ENCODE measurements around the gene METTL26.

METTL26 gene

DNA sequence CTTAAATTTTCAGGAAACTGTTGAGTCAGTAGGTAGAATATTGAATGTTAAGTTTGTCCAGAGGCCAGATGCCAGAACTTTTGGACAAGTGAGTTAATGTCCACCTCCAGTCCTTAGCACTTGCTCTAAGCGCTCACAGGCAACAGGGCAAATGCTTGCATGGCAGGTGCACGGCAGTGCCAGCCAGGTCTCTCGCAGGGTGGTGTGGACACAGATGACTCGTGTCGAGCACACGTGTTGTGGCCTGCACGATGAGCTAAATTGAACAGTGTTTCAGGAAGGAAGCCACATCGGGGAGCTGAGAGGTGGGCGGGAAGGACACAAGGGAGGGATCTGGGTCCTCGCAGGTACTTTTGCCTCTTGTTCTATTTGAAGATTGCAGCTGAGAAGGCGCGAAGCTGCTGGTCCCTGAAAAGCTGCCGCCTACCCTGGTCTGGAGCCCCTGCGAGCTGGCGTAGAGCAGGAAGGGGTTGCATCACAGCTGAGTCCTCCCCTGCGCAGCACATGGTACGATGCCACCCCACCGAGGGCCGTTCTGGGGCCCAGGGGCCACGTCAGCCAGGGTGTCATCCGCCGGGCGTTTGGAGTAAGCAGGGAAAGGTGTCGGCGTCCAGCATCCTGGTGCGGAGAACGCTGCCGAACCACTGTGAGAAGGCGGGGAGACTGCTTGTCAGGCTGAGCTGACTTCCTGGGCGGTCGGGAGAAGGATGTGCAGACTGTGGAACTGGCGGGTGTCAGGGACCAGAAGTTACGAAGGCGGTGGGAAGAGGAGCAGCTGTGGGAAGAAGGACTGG lies 40.0 kb downstream of the METTL26 start:
- DNase-seq (ENCODE audit: low read depth, low spot score): no peak
- H3K27ac ChIP-seq: no peak overlapping the region
- no peak overlapping the region for H3K9ac ChIP-seq (ENCODE audit: insufficient read length)
- H3K4me3 ChIP-seq: no peak overlapping the region
- no peaks in the 10 kb centered on the region for H3K9me3 ChIP-seq (ENCODE audit: low read depth, low read length)
- H3K36me3 ChIP-seq (ENCODE audit: insufficient read depth, low read length): no peaks in the 10 kb centered on the region
- TF ChIP-seq FOXP2 (optimal IDR thresholded peaks at IDR 0.05; ENCODE audit: control extremely low read depth, extremely low read length, insufficient read depth): no peak
- TF ChIP-seq EZH2 (IDR thresholded peaks at IDR 0.05): no peak
- TF ChIP-seq POLR2AphosphoS5 (IDR thresholded peaks at IDR 0.05; ENCODE audit: borderline replicate concordance, low read depth, low read length): no peak

DNA sequence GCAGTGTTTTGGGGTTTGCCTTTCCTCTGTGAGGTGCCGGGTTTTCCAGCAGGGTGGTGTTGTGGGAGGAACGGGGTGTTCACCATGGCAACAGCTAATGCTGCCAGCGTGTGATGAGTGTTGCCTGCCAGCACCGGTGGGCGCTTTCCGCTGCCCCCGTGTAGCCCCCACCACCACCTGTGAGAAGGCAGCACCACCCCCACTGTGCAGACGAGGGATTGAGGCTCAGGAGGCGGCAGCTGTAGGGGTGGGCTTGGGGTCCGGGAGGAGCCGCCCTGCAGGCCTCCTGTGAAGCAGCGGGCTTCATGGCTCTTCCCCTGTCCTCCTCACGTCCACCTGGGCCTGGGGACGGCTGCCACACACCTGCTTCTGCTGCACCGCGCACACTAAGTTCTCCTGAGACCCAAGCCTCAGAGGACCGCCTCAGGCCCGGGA lies 41.0 kb downstream of the METTL26 start:
- DNase-seq (ENCODE audit: low read depth, low spot score): no peak
- Histone ChIP-seq H3K27ac (no peak overlapping the region), H3K9ac (ENCODE audit: insufficient read length) (no peak overlapping the region), H3K4me3 (no peak overlapping the region), H3K9me3 (ENCODE audit: low read depth, low read length) (no peaks in the 10 kb centered on the region), H3K36me3 (ENCODE audit: insufficient read depth, low read length) (no peaks in the 10 kb centered on the region)
- no peak for TF ChIP-seq FOXP2 (optimal IDR thresholded peaks at IDR 0.05; ENCODE audit: control extremely low read depth, extremely low read length, insufficient read depth)
- no peak for TF ChIP-seq POLR2AphosphoS5 (IDR thresholded peaks at IDR 0.05; ENCODE audit: borderline replicate concordance, low read depth, low read length)
- TF ChIP-seq EZH2 (IDR thresholded peaks at IDR 0.05): no peak

DNA sequence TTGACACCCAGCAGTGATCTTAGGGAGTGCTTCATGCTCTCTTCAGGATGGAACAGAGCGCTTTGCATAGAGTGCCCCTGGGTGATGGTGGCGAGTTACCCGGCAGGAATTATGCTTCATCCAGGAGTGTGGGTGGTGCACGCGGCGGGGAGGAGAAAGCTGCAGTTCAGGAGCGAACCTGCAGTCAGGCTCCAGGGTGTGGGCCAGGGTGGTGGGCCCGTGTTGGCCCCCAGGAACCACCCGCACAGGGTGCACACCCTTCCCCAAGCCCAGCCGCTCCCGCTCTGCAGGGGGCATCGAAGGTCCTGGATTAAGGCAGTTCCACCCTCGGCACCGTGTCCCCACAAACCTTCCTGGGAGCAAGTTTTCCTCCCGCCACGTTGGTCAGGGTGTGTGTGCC lies 42.3 kb downstream of the METTL26 start:
- H3K9ac ChIP-seq (ENCODE audit: insufficient read length): no peak overlapping the region
- H3K27ac ChIP-seq: no peak overlapping the region

DNA sequence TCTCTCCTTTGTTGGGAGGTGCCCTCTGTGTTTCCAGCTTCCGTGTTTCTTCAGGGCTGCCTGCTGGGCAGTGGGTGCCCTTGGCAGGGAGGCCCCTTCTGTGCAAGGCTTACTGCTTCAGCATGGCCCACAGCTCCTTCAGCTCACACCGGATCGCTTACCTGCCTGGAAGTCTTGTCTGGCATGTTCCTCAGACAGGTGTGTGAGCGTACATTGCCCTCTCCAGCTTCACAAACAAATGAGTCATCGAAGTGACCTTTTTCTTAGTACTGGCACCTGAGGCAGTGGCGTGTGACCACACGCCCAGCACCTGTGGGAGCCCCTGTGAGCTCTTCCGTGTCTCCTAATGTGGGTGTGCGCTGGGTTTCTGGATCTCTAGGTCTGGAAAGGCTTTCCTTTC lies 42.7 kb downstream of the METTL26 start:
- Histone ChIP-seq H3K9ac (ENCODE audit: insufficient read length) (no peak overlapping the region), H3K27ac (no peak overlapping the region), H3K4me3 (no peak overlapping the region), H3K9me3 (ENCODE audit: low read depth, low read length) (no peaks in the 10 kb centered on the region), H3K36me3 (ENCODE audit: insufficient read depth, low read length) (no peaks in the 10 kb centered on the region)
- TF ChIP-seq POLR2AphosphoS5 (IDR thresholded peaks at IDR 0.05; ENCODE audit: borderline replicate concordance, low read depth, low read length): no peak
- TF ChIP-seq EZH2 (IDR thresholded peaks at IDR 0.05): no peak
- TF ChIP-seq FOXP2 (optimal IDR thresholded peaks at IDR 0.05; ENCODE audit: control extremely low read depth, extremely low read length, insufficient read depth): no peak
- no peak for DNase-seq (ENCODE audit: low read depth, low spot score)

More for the DNA sequence above, 42.3 kb downstream of the METTL26 start:
- Histone ChIP-seq H3K4me3 (no peak overlapping the region), H3K9me3 (ENCODE audit: low read depth, low read length) (no peaks in the 10 kb centered on the region), H3K36me3 (ENCODE audit: insufficient read depth, low read length) (no peaks in the 10 kb centered on the region)
- DNase-seq (ENCODE audit: low read depth, low spot score): no peak
- no peak for TF ChIP-seq EZH2 (IDR thresholded peaks at IDR 0.05)
- no peak for TF ChIP-seq FOXP2 (optimal IDR thresholded peaks at IDR 0.05; ENCODE audit: control extremely low read depth, extremely low read length, insufficient read depth)
- no peak for TF ChIP-seq POLR2AphosphoS5 (IDR thresholded peaks at IDR 0.05; ENCODE audit: borderline replicate concordance, low read depth, low read length)

DNA sequence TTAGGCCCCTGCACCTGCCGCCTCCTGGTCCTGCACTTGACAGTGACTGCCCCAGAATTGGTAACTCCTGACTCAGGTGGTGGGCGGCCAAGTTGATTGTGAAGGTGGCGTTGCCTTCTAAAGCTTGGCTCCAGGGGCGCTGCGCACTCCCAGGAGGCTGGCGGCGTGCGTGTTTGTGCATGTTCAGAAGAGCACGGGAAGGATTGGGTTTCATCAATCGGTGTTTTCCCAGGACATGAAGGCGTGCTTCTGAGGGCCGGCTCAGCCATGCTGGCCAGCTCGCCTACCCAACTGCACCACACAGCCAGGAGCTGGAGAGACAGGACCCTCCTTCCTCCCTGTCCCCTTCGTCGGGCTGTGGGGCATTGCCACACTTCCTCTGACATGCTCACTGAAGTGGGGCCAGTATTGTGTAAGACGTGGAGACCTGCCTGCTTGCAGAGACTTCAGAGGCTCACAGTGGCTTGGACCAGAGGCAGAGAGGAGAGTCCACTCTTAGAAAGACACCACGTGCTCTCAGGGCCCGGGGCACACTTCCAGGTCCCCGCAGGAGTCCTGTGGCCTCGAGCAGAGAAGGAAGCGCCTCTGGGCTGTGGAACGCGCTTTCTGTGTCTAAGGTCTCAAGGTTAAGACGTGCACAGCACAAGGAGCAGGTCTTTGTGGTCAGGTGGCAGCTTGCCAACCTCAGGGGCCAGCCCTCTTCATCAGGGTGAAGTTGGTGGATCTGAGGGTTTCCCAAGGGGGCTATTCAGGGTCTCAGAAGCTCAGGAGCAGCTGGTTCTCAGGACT lies 43.4 kb downstream of the METTL26 start:
- no peaks in the 10 kb centered on the region for H3K9me3 ChIP-seq (ENCODE audit: low read depth, low read length)
- no peak overlapping the region for H3K27ac ChIP-seq
- no peak overlapping the region for H3K9ac ChIP-seq (ENCODE audit: insufficient read length)
- no peak overlapping the region for H3K4me3 ChIP-seq
- DNase-seq (ENCODE audit: low read depth, low spot score): no peak
- no peaks in the 10 kb centered on the region for H3K36me3 ChIP-seq (ENCODE audit: insufficient read depth, low read length)
- TF ChIP-seq POLR2AphosphoS5 (IDR thresholded peaks at IDR 0.05; ENCODE audit: borderline replicate concordance, low read depth, low read length) (no peak), EZH2 (IDR thresholded peaks at IDR 0.05) (no peak), FOXP2 (optimal IDR thresholded peaks at IDR 0.05; ENCODE audit: control extremely low read depth, extremely low read length, insufficient read depth) (no peak)

DNA sequence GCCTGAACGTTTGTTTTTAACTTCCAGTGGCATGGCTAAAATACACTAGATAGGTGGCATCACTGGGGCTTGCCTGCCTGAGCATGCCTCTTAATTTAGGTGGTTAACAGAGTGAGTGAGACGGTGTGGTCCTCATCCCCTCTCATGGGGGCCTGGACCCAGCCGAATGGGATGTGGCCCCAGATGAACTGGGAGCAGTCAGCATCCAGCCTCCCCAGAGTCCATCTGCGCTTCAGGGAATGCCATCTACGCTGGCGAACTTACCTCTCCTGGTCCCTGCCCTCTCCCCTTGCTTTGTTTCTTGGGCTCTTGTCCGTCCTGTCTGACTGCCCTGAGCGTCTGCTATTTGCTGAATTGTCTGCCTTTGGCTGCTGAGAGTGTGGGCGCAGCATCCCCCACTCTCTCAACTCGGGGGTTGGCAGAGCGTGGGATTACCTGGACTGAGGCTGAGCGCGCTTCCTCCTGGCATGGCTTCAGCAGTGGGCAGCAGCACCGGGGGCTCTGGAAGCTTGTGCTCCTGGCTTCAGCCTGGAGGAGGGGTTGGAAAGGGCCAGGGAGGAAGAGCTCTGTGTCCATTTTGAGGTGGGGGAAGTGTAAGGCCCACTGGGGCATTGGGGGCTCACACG lies 44.1 kb downstream of the METTL26 start:
- Histone ChIP-seq H3K9ac (ENCODE audit: insufficient read length) (no peak overlapping the region), H3K27ac (no peak overlapping the region), H3K4me3 (no peak overlapping the region), H3K9me3 (ENCODE audit: low read depth, low read length) (no peaks in the 10 kb centered on the region), H3K36me3 (ENCODE audit: insufficient read depth, low read length) (no peaks in the 10 kb centered on the region)
- no peak for TF ChIP-seq EZH2 (IDR thresholded peaks at IDR 0.05)
- no peak for TF ChIP-seq POLR2AphosphoS5 (IDR thresholded peaks at IDR 0.05; ENCODE audit: borderline replicate concordance, low read depth, low read length)
- no peak for TF ChIP-seq FOXP2 (optimal IDR thresholded peaks at IDR 0.05; ENCODE audit: control extremely low read depth, extremely low read length, insufficient read depth)
- DNase-seq (ENCODE audit: low read depth, low spot score): no peak

DNA sequence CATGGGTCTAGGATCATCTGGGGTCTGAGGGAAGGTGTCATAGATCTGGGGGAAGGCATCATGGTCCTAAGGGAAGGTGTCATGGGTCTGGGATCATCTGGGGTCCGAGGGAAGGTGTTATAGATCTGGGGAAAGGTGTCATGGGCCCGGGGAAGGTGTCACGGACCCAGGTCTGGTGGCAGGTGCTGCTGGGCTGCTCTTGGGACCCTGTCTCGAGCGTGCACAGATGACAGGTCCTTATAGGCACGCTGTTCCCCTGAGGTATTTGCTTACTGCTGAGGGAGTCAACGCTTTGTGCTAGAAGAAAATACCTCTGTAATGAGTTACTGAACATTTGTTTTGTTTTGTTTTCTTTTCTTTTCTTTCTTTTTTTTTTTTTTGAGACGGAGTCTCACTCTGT lies 44.9 kb downstream of the METTL26 start:
- H3K36me3 ChIP-seq (ENCODE audit: insufficient read depth, low read length): no peaks in the 10 kb centered on the region
- no peak overlapping the region for H3K9ac ChIP-seq (ENCODE audit: insufficient read length)
- H3K9me3 ChIP-seq (ENCODE audit: low read depth, low read length): no peaks in the 10 kb centered on the region
- TF ChIP-seq POLR2AphosphoS5 (IDR thresholded peaks at IDR 0.05; ENCODE audit: borderline replicate concordance, low read depth, low read length) (no peak), EZH2 (IDR thresholded peaks at IDR 0.05) (no peak), FOXP2 (optimal IDR thresholded peaks at IDR 0.05; ENCODE audit: control extremely low read depth, extremely low read length, insufficient read depth) (no peak)
- H3K27ac ChIP-seq: no peak overlapping the region
- peak overlapping the region; percentile 90 for H3K4me3 ChIP-seq
- no peak for DNase-seq (ENCODE audit: low read depth, low spot score)

DNA sequence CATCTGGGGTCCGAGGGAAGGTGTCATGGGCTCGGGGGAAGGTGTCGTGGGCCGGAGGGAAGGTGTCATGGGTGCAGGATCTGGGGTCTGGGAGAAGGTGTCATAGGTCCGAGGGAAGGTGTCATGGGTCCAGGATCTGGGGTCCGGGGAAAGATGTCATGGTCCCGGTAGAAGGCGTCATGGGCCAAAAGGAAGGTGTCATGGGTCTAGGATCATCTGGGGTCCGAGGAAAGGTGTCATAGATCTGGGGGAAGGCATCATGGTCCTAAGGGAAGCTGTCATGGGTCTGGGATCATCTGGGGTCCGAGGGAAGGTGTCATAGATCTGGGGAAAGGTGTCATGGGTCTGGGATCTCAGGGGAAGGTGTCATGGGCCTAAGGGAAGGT lies 45.3 kb downstream of the METTL26 start:
- peak overlapping the region; percentile 90 for H3K4me3 ChIP-seq
- no peak overlapping the region for H3K27ac ChIP-seq
- no peak for DNase-seq (ENCODE audit: low read depth, low spot score)
- peak overlapping the region; percentile 89 for H3K9ac ChIP-seq (ENCODE audit: insufficient read length)
- TF ChIP-seq EZH2 (IDR thresholded peaks at IDR 0.05): no peak
- TF ChIP-seq POLR2AphosphoS5 (IDR thresholded peaks at IDR 0.05; ENCODE audit: borderline replicate concordance, low read depth, low read length): no peak
- no peaks in the 10 kb centered on the region for H3K36me3 ChIP-seq (ENCODE audit: insufficient read depth, low read length)
- H3K9me3 ChIP-seq (ENCODE audit: low read depth, low read length): no peaks in the 10 kb centered on the region
